Uterus (tissue), 2 donors: Measurements from ENCODE around the gene CLCA2.

Experiments
- POLR2A ChIP-seq, 2 donors: fragments of 450-650 bp; IDR thresholded peaks; one replicate each; pipeline ENCODE4 v1.6.1; 2016; ENCODE audit warnings: antibody characterized with exemption in 2 of 2, mild to moderate bottlenecking in 1 of 2, moderate library complexity in 1 of 2
- TF ChIP-seq, protein P1 (sequence below), 4 experiments: fragments of 200-600 bp in 2 of 4; fragments of 450-650 bp in 2 of 4; sonication (generic) in 2 of 4; IDR thresholded peaks; one replicate each; pipeline ENCODE4 v1.5.1; 2016 to 2019; ENCODE audit warnings: antibody characterized with exemption in 4 of 4, mild to moderate bottlenecking in 2 of 4, moderate library complexity in 1 of 4

DNA sequence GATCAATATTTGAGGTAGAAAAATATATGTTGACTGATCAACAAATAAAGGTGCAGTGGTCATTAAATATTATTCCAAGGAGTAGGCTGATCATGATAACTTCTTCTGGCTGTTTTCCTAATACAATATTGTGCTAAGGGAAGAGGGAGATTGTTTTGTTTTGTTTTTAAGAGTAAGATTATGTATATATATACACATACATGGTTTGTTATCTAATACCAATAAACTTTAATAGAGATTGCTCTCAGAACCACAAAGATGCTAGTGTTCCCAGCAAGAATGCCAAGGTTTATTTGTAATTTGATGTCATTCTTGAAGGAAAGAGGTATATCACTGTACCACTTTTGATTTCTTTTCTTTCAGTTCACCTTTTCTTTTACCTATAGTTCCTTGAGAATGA lies 10.1 kb downstream of the CLCA2 start:
- TF ChIP-seq, protein P1, sequence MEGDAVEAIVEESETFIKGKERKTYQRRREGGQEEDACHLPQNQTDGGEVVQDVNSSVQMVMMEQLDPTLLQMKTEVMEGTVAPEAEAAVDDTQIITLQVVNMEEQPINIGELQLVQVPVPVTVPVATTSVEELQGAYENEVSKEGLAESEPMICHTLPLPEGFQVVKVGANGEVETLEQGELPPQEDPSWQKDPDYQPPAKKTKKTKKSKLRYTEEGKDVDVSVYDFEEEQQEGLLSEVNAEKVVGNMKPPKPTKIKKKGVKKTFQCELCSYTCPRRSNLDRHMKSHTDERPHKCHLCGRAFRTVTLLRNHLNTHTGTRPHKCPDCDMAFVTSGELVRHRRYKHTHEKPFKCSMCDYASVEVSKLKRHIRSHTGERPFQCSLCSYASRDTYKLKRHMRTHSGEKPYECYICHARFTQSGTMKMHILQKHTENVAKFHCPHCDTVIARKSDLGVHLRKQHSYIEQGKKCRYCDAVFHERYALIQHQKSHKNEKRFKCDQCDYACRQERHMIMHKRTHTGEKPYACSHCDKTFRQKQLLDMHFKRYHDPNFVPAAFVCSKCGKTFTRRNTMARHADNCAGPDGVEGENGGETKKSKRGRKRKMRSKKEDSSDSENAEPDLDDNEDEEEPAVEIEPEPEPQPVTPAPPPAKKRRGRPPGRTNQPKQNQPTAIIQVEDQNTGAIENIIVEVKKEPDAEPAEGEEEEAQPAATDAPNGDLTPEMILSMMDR (IDR thresholded peaks at IDR 0.05) = no peak
- TF ChIP-seq POLR2A (IDR thresholded peaks at IDR 0.05) = no peak
